SK-N-MC (cell line): ENCODE results near the gene WDR90.
"Not testable (repeated sequence)": the region's sequence is repeated elsewhere in the genome, so short reads cannot be mapped to it uniquely, and the experiment has no call there.

ENCODE experiments used
- DNase-seq: peaks from one replicate; pipeline ENCODE4 v3.0.0-alpha.2; 2011; ENCODE audit warnings: low read depth, low spot score
- H3K27ac ChIP-seq: fragments of 200-600 bp; sonication (generic); 2 replicates; pipeline ENCODE4 v1.5.1; 2016; ENCODE audit warnings: mixed run types
- H3K36me3 ChIP-seq: fragments of 200-600 bp; sonication (generic); 2 replicates; pipeline ENCODE4 v1.6.1; 2017; ENCODE audit warnings: antibody characterized with exemption, low read length, mixed read lengths; ENCODE audit not compliant: insufficient read depth
- H3K4me3 ChIP-seq: fragments of 200-600 bp; sonication (generic); 2 replicates; pipeline ENCODE4 v1.5.1; 2016
- H3K9ac ChIP-seq: fragments of 200-600 bp; sonication (generic); 2 replicates; pipeline ENCODE4 v1.8.0; 2017; ENCODE audit warnings: mixed run types, mixed read lengths; ENCODE audit not compliant: insufficient read length
- H3K9me3 ChIP-seq: fragments of 200-600 bp; sonication (generic); 2 replicates; pipeline ENCODE4 v1.6.1; 2017; ENCODE audit warnings: low read depth, mild to moderate bottlenecking, antibody characterized with exemption, low read length, moderate library complexity, mixed read lengths
- EZH2 ChIP-seq: fragments of 200-600 bp; sonication (generic); IDR thresholded peaks from one replicate; pipeline ENCODE4 v1.6.1; 2017; ENCODE audit warnings: antibody characterized with exemption
- FOXP2 ChIP-seq: optimal IDR thresholded peaks from 2 replicates; pipeline ENCODE3; 2011; ENCODE audit warnings: mild to moderate bottlenecking, moderate library complexity; ENCODE audit not compliant: insufficient read depth; ENCODE audit errors: extremely low read length, control extremely low read depth
- POLR2AphosphoS5 ChIP-seq: IDR thresholded peaks from 2 replicates; pipeline ENCODE4 v1.6.1; 2012; ENCODE audit warnings: mild to moderate bottlenecking, low read depth, low read length, borderline replicate concordance

WDR90 gene

GRCh38 chr16:685967-686366, 36.8 kb downstream of the WDR90 start:
- Histone ChIP-seq H3K36me3 (peaks cover 22% of the 10 kb centered on the region), H3K9ac (no peak overlapping the region), H3K27ac (no peak overlapping the region), H3K4me3 (no peak overlapping the region), H3K9me3 (no peaks in the 10 kb centered on the region)
- DNase-seq, result no peak
- TF ChIP-seq EZH2 (no peak), FOXP2 (no peak), POLR2AphosphoS5 (no peak)

GRCh38 chr16:686459-687260, 37.5 kb downstream of the WDR90 start:
- no peak for TF ChIP-seq FOXP2
- TF ChIP-seq POLR2AphosphoS5, result no peak
- no peak for TF ChIP-seq EZH2
- no peak overlapping the region for H3K27ac ChIP-seq
- no peak for DNase-seq
- H3K36me3 ChIP-seq, result peaks cover 18% of the 10 kb centered on the region
- no peak overlapping the region for H3K9ac ChIP-seq
- no peak overlapping the region for H3K4me3 ChIP-seq
- H3K9me3 ChIP-seq, result no peaks in the 10 kb centered on the region

GRCh38 chr16:687499-687898, 38.3 kb downstream of the WDR90 start:
- TF ChIP-seq EZH2 (no peak), POLR2AphosphoS5 (no peak), FOXP2 (no peak)
- H3K9ac ChIP-seq, result no peak overlapping the region
- H3K9me3 ChIP-seq, result no peaks in the 10 kb centered on the region
- DNase-seq, result no peak
- H3K4me3 ChIP-seq, result no peak overlapping the region
- peaks cover 10% of the 10 kb centered on the region for H3K36me3 ChIP-seq
- no peak overlapping the region for H3K27ac ChIP-seq

GRCh38 chr16:689175-689897, 40.2 kb downstream of the WDR90 start:
- no peak for TF ChIP-seq POLR2AphosphoS5
- TF ChIP-seq FOXP2, result no peak
- no peak for TF ChIP-seq EZH2
- peak overlapping the region; percentile 99 for H3K4me3 ChIP-seq
- no peak overlapping the region for H3K27ac ChIP-seq
- no peaks in the 10 kb centered on the region; the same call in 1 of the 2 replicates for H3K36me3 ChIP-seq
- H3K9ac ChIP-seq, result peak overlapping the region; percentile 96
- H3K9me3 ChIP-seq, result no peaks in the 10 kb centered on the region
- no peak for DNase-seq

GRCh38 chr16:691242-691641, 42.1 kb downstream of the WDR90 start:
- not testable (repeated sequence) for H3K4me3 ChIP-seq, H3K36me3 ChIP-seq, H3K27ac ChIP-seq, H3K9ac ChIP-seq, H3K9me3 ChIP-seq, DNase-seq

GRCh38 chr16:692356-693108, 43.4 kb downstream of the WDR90 start:
- DNase-seq, result no peak
- no peak overlapping the region for H3K9ac ChIP-seq
- no peak overlapping the region for H3K4me3 ChIP-seq
- H3K9me3 ChIP-seq, result no peaks in the 10 kb centered on the region
- TF ChIP-seq FOXP2, result no peak
- TF ChIP-seq EZH2, result no peak
- TF ChIP-seq POLR2AphosphoS5, result no peak
- H3K27ac ChIP-seq, result no peak overlapping the region
- no peaks in the 10 kb centered on the region for H3K36me3 ChIP-seq

GRCh38 chr16:693364-693763, 44.2 kb downstream of the WDR90 start:
- TF ChIP-seq POLR2AphosphoS5, result no peak
- TF ChIP-seq FOXP2, result no peak
- TF ChIP-seq EZH2, result no peak
- Histone ChIP-seq H3K9me3 (no peaks in the 10 kb centered on the region), H3K36me3 (no peaks in the 10 kb centered on the region), H3K27ac (no peak overlapping the region), H3K4me3 (no peak overlapping the region), H3K9ac (no peak overlapping the region)
- DNase-seq, result no peak

GRCh38 chr16:693766-694165, 44.6 kb downstream of the WDR90 start:
- Histone ChIP-seq H3K4me3 (peak overlapping the region; percentile 69), H3K27ac (no peak overlapping the region), H3K9ac (no peak overlapping the region), H3K36me3 (no peaks in the 10 kb centered on the region), H3K9me3 (no peaks in the 10 kb centered on the region)
- TF ChIP-seq FOXP2 (no peak), EZH2 (no peak), POLR2AphosphoS5 (no peak)
- no peak for DNase-seq
